ENCODE data around the gene NCK2.

GRCh38 chr2:105808423-105809096 lies 63.8 kb downstream of the NCK2 start:
- no peak for TF ChIP-seq CTCF (conservative IDR thresholded peaks at IDR 0.05; ENCODE audit: low read depth, low read length)
- TF ChIP-seq EZH2 (IDR thresholded peaks at IDR 0.05; ENCODE audit: borderline replicate concordance, low read depth, low read length, poor library complexity, severe bottlenecking): no peak

All from A673 (cell line).